GM23338 (cell line): ENCODE measurements around the gene NCBP1. TPM values are rescaled to one million over a fixed set of nuclear protein-coding genes. Genes with fewer than 3 reads are reported as not detected.

Experiments
- ATAC-seq: fragments of 200-7000 bp; cut with Tn5 transposase; 3 replicates; pipeline ENCODE4 v1.9.1; 2020
- DNase-seq: peaks from one replicate; pipeline ENCODE4 v3.0.0-alpha.2; 2015; ENCODE audit warnings: low spot score
- H2AFZ ChIP-seq: fragments of 200-600 bp; sonication (generic); 2 replicates; pipeline ENCODE4 v1.8.0; 2016; ENCODE audit warnings: antibody characterized with exemption, mild to moderate bottlenecking, moderate library complexity
- H3F3A ChIP-seq: fragments of 200-600 bp; sonication (generic); replicated peaks from 2 replicates; pipeline ENCODE4 v1.8.0; 2017; ENCODE audit warnings: antibody characterized with exemption, mixed run types, low read depth
- H3K27ac ChIP-seq: fragments of 200-600 bp; sonication (generic); 2 replicates; pipeline ENCODE4 v1.6.1; 2016; ENCODE audit warnings: low read depth
- H3K27me3 ChIP-seq: fragments of 200-600 bp; sonication (generic); 2 replicates; pipeline ENCODE4 v1.8.0; 2016; ENCODE audit warnings: mild to moderate bottlenecking, mixed run types, moderate library complexity; ENCODE audit not compliant: insufficient read depth
- H3K36me3 ChIP-seq: fragments of 200-600 bp; sonication (generic); 2 replicates; pipeline ENCODE4 v1.8.0; 2016; ENCODE audit warnings: mild to moderate bottlenecking; ENCODE audit not compliant: insufficient read depth
- H3K4me1 ChIP-seq: fragments of 200-600 bp; sonication (generic); 2 replicates; pipeline ENCODE4 v1.8.0; 2016; ENCODE audit warnings: mild to moderate bottlenecking, moderate library complexity; ENCODE audit not compliant: insufficient read depth
- H3K4me2 ChIP-seq: fragments of 200-600 bp; sonication (generic); 2 replicates; pipeline ENCODE4 v1.7.1; 2017; ENCODE audit warnings: mixed run types
- H3K4me3 ChIP-seq: fragments of 200-600 bp; sonication (generic); 2 replicates; pipeline ENCODE4 v1.6.1; 2016; ENCODE audit warnings: mixed run types
- H3K79me2 ChIP-seq: fragments of 200-600 bp; sonication (generic); replicated peaks from 2 replicates; pipeline ENCODE4 v1.8.0; 2017; ENCODE audit warnings: mild to moderate bottlenecking; ENCODE audit not compliant: insufficient read depth
- H3K9me2 ChIP-seq: fragments of 200-600 bp; sonication (generic); 2 replicates; pipeline ENCODE4 v1.8.0; 2017; ENCODE audit not compliant: insufficient read depth
- H4K20me1 ChIP-seq: fragments of 200-600 bp; sonication (generic); replicated peaks from 2 replicates; pipeline ENCODE4 v1.8.0; 2017; ENCODE audit warnings: mild to moderate bottlenecking; ENCODE audit not compliant: insufficient read depth
- H3K27ac Mint-ChIP-seq: 2 replicates; pipeline ENCODE4 v1.8.0; 2020; ENCODE audit warnings: inconsistent platforms, mild to moderate bottlenecking, moderate library complexity, mixed read lengths
- H3K27me3 Mint-ChIP-seq: 3 replicates; pipeline ENCODE4 v1.8.0; 2022; ENCODE audit warnings: low read depth, mild to moderate bottlenecking, moderate library complexity, mixed read lengths, inconsistent platforms; ENCODE audit not compliant: insufficient read depth, poor library complexity
- H3K36me3 Mint-ChIP-seq: 3 replicates; pipeline ENCODE4 v1.8.0; 2021; ENCODE audit warnings: low read depth, mild to moderate bottlenecking, inconsistent platforms, moderate library complexity, mixed read lengths
- H3K4me1 Mint-ChIP-seq: 3 replicates; pipeline ENCODE4 v1.8.0; 2020; ENCODE audit warnings: mild to moderate bottlenecking, inconsistent platforms, mixed read lengths
- H3K4me3 Mint-ChIP-seq: 3 replicates; pipeline ENCODE4 v1.8.0; 2021; ENCODE audit warnings: moderate library complexity, mild to moderate bottlenecking, inconsistent platforms, mixed read lengths
- H3K9me3 Mint-ChIP-seq: 3 replicates; pipeline ENCODE4 v1.8.0; 2020; ENCODE audit warnings: moderate library complexity, mild to moderate bottlenecking, inconsistent platforms, mixed read lengths
- CTCF ChIP-seq, 2 experiments: fragments of 200-600 bp in 1 of 2; sonication (generic) in 1 of 2; conservative IDR thresholded peaks; 2 replicates each; pipeline versions ENCODE4 v1.5.1 to v1.6.1; 2016 to 2017; ENCODE audit warnings: antibody characterized with exemption in 2 of 2, low read depth in 2 of 2, mild to moderate bottlenecking in 2 of 2, moderate library complexity in 1 of 2
- EZH2 ChIP-seq: fragments of 200-600 bp; sonication (generic); IDR thresholded peaks from one replicate; pipeline ENCODE4 v1.8.0; 2017; ENCODE audit warnings: antibody characterized with exemption, mild to moderate bottlenecking, low read depth; ENCODE audit not compliant: unreplicated experiment
- EZH2phosphoT487 ChIP-seq: fragments of 200-600 bp; sonication (generic); IDR thresholded peaks from one replicate; pipeline ENCODE4 v1.8.1; 2018; ENCODE audit warnings: antibody characterized with exemption; ENCODE audit not compliant: unreplicated experiment
- JUNB ChIP-seq: IDR thresholded peaks from one replicate; pipeline ENCODE4 v1.6.1; 2016; ENCODE audit warnings: antibody characterized with exemption; ENCODE audit not compliant: unreplicated experiment
- NANOG ChIP-seq: IDR thresholded peaks from 2 replicates; pipeline ENCODE4 v1.6.1; 2016; ENCODE audit warnings: antibody characterized with exemption, borderline replicate concordance
- POLR2AphosphoS5 ChIP-seq: IDR thresholded peaks from 2 replicates; pipeline ENCODE4 v1.6.1; 2016; ENCODE audit warnings: antibody characterized with exemption, low read depth
- ZNF331 ChIP-seq: fragments of 250-450 bp; sonication (Bioruptor Pico); IDR thresholded peaks from 2 replicates; pipeline ENCODE4 v1.5.0; 2020; ENCODE audit warnings: low read depth, mild to moderate bottlenecking, moderate library complexity
- polyA plus RNA-seq: library from polyadenylated mRNA; unstranded; fragments of >200 nt; fragmentation: Nextera tagmentation; extraction: Ambion mirVana; gene quantifications from 2 replicates; pipeline ENCODE4 v1.2.1, GENCODE V29; 2016
- total RNA-seq: library from RNA; depleted of rRNA; stranded (reverse); fragments of >200 nt; shearing (Covaris generic); gene quantifications from 2 replicates; pipeline ENCODE4 v1.2.3, GENCODE V29; 2014
- TF ChIP-seq, protein P1 (sequence below): IDR thresholded peaks from one replicate; pipeline ENCODE4 v1.6.1; 2018; ENCODE audit warnings: antibody characterized with exemption; ENCODE audit not compliant: unreplicated experiment
- TF ChIP-seq, protein P2 (sequence below): IDR thresholded peaks from 2 replicates; pipeline ENCODE4 v1.6.1; 2016; ENCODE audit warnings: antibody characterized with exemption

NCBP1 gene
- total and polyA plus RNA-seq, 2 experiments from 2014 or later = 43.9 to 60.2 TPM

- Histone ChIP-seq H3K79me2 (no peaks in the 10 kb centered on the region), H3K4me1 (no peaks in the 10 kb centered on the region), H3K27ac (no peak overlapping the region), H3K4me2 (no peak overlapping the region), H3K27me3 (no peaks in the 10 kb centered on the region), H2AFZ (no peak overlapping the region), H3F3A (no peaks in the 10 kb centered on the region), H3K9me2 (no peaks in the 10 kb centered on the region), H4K20me1 (0 out of 2 replicates have a peak, but pooled peaks cover 2% of the 10 kb centered on the region), H3K4me3 (no peak overlapping the region), H3K36me3 (peaks cover 21% of the 10 kb centered on the region)
- H3K27ac Mint-ChIP-seq = no peak overlapping the region
- no peak overlapping the region for H3K4me3 Mint-ChIP-seq
- DNase-seq (no peak), ATAC-seq (no peak)
- no peaks in the 10 kb centered on the region for H3K4me1 Mint-ChIP-seq
- TF ChIP-seq, protein P1, sequence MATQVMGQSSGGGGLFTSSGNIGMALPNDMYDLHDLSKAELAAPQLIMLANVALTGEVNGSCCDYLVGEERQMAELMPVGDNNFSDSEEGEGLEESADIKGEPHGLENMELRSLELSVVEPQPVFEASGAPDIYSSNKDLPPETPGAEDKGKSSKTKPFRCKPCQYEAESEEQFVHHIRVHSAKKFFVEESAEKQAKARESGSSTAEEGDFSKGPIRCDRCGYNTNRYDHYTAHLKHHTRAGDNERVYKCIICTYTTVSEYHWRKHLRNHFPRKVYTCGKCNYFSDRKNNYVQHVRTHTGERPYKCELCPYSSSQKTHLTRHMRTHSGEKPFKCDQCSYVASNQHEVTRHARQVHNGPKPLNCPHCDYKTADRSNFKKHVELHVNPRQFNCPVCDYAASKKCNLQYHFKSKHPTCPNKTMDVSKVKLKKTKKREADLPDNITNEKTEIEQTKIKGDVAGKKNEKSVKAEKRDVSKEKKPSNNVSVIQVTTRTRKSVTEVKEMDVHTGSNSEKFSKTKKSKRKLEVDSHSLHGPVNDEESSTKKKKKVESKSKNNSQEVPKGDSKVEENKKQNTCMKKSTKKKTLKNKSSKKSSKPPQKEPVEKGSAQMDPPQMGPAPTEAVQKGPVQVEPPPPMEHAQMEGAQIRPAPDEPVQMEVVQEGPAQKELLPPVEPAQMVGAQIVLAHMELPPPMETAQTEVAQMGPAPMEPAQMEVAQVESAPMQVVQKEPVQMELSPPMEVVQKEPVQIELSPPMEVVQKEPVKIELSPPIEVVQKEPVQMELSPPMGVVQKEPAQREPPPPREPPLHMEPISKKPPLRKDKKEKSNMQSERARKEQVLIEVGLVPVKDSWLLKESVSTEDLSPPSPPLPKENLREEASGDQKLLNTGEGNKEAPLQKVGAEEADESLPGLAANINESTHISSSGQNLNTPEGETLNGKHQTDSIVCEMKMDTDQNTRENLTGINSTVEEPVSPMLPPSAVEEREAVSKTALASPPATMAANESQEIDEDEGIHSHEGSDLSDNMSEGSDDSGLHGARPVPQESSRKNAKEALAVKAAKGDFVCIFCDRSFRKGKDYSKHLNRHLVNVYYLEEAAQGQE = no peak
- TF ChIP-seq, protein P2, sequence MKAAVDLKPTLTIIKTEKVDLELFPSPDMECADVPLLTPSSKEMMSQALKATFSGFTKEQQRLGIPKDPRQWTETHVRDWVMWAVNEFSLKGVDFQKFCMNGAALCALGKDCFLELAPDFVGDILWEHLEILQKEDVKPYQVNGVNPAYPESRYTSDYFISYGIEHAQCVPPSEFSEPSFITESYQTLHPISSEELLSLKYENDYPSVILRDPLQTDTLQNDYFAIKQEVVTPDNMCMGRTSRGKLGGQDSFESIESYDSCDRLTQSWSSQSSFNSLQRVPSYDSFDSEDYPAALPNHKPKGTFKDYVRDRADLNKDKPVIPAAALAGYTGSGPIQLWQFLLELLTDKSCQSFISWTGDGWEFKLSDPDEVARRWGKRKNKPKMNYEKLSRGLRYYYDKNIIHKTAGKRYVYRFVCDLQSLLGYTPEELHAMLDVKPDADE = no peak
- TF ChIP-seq NANOG = no peak
- TF ChIP-seq JUNB = no peak
- no peak for TF ChIP-seq ZNF331 (CRISPR knock-in tag)
- peaks cover 36% of the 10 kb centered on the region for H3K36me3 Mint-ChIP-seq
- peaks cover 1% of the 10 kb centered on the region for H3K27me3 Mint-ChIP-seq
- H3K9me3 Mint-ChIP-seq = no peaks in the 10 kb centered on the region
These were observed 42.0 kb downstream of the NCBP1 start for GRCh38 chr9:97675655-97676054.

DNA sequence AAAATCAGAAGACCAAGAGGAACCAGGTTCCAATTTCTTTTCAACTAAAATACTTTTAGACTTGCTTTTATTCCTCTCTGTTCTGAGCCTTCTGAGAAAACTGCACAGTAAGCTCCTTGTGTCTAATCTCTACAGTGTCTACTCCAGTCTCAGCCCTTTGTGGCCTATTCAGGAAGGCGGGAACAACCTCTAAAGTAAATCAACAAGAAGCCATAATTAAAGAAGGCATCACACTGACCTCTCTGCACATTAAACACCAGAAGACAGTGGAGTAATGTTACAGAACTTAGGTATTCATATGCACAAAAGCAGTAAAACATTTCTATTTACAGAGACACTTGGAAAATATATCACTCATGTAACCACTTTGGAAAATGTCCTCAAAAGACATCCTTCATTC lies 48.6 kb downstream of the NCBP1 start:
- no peak overlapping the region for H3K27ac ChIP-seq
- ATAC-seq = no peak
- H3K36me3 ChIP-seq = no peaks in the 10 kb centered on the region

GRCh38 chr9:97688654-97689053 lies 55.0 kb downstream of the NCBP1 start:
- H3K36me3 ChIP-seq = no peaks in the 10 kb centered on the region
- no peaks in the 10 kb centered on the region; the same call in 1 of the 2 replicates for H4K20me1 ChIP-seq
- no peaks in the 10 kb centered on the region for H3K79me2 ChIP-seq
- H3K27ac Mint-ChIP-seq = no peak overlapping the region
- H3K36me3 Mint-ChIP-seq = peaks cover 3% of the 10 kb centered on the region; the same call in 1 of the 3 replicates
- H3K4me1 ChIP-seq = no peaks in the 10 kb centered on the region
- H3K27ac ChIP-seq = no peak overlapping the region
- H3F3A ChIP-seq = no peaks in the 10 kb centered on the region
- no peak for DNase-seq
- ATAC-seq = no peak
- no peaks in the 10 kb centered on the region for H3K27me3 ChIP-seq
- no peak overlapping the region for H2AFZ ChIP-seq
- H3K27me3 Mint-ChIP-seq = peaks cover under 1% of the 10 kb centered on the region
- H3K4me2 ChIP-seq = no peak overlapping the region
- H3K4me3 Mint-ChIP-seq = no peak overlapping the region
- H3K9me2 ChIP-seq = no peaks in the 10 kb centered on the region
- peaks cover 2% of the 10 kb centered on the region; the same call in 1 of the 3 replicates for H3K4me1 Mint-ChIP-seq
- no peaks in the 10 kb centered on the region for H3K9me3 Mint-ChIP-seq
- H3K4me3 ChIP-seq = no peak overlapping the region
- TF ChIP-seq EZH2phosphoT487 (no peak), ZNF331 (CRISPR knock-in tag) (no peak), EZH2 (no peak), CTCF (conservative IDR thresholded peaks at IDR 0.05; ENCODE audit: low read depth in 2 of 2) (no peak), POLR2AphosphoS5 (no peak), JUNB (no peak)
- TF ChIP-seq, protein P2 = no peak

More for the DNA sequence above, 48.6 kb downstream of the NCBP1 start:
- no peak for DNase-seq
- Mint-ChIP-seq H3K4me1 (no peaks in the 10 kb centered on the region), H3K27ac (no peak overlapping the region), H3K36me3 (no peaks in the 10 kb centered on the region), H3K4me3 (no peak overlapping the region), H3K27me3 (peaks cover 1% of the 10 kb centered on the region), H3K9me3 (no peaks in the 10 kb centered on the region)
- H3F3A ChIP-seq = no peaks in the 10 kb centered on the region
- no peak overlapping the region for H3K4me3 ChIP-seq
- no peaks in the 10 kb centered on the region for H3K9me2 ChIP-seq
- no peaks in the 10 kb centered on the region for H3K4me1 ChIP-seq
- no peak for TF ChIP-seq EZH2
- no peaks in the 10 kb centered on the region for H3K79me2 ChIP-seq
- H4K20me1 ChIP-seq = no peaks in the 10 kb centered on the region; the same call in 1 of the 2 replicates
- H3K27me3 ChIP-seq = no peaks in the 10 kb centered on the region
- H2AFZ ChIP-seq = no peak overlapping the region
- no peak overlapping the region for H3K4me2 ChIP-seq
